Fibroblast of gingiva (primary cell): Measurements from ENCODE around the gene IDH3G.

ENCODE experiments used
- DNase-seq: peaks from one replicate; pipeline ENCODE4 v3.0.0-alpha.2; 2011; ENCODE audit warnings: low read depth

Gene IDH3G

GRCh38 chrX:153791104-153791852 is 2.9 kb downstream of the IDH3G start:
- DNase-seq: no peak

DNA sequence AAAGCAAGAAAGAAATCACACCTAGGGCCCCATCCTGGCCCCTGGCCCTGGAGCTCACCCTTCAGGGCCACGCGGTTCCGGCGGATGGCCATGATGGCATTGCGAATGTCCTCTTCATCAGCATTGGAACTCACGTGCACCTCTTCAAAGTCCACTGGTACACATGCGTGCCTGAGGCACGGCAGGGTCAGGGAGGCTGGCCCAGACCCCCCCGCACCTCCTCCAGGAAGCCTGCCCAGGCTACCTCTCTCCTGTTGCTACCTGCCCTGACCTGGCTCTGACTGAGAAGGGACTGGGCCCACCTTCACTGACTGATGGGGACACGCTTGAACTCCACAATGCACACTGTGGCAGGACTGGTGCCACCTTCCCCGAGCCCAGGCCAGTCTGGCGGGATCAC is 4.5 kb downstream of the IDH3G start:
- no peak for DNase-seq

DNA sequence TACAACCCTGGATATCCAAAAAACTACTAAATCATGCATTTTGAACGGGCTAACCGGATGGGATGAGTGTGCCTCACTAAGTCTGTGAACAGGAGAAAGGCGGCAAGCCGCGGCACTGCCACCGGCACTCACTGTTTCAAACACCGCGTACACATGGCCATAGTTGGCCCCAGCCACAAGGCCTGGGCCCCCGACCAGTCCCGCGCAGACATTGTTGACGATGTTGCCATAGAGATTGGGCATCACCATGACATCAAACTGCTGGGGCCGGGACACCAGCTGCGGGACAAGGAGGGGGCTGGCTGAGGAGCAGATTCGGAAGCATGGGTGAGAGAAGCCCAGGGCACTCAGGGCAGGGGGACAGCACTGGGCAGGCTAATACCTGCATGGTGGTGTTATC is 7.5 kb downstream of the IDH3G start:
- DNase-seq: no peak

- DNase-seq: no peak
Measured at GRCh38 chrX:153784325-153784967, 9.7 kb downstream of the IDH3G start.

DNA sequence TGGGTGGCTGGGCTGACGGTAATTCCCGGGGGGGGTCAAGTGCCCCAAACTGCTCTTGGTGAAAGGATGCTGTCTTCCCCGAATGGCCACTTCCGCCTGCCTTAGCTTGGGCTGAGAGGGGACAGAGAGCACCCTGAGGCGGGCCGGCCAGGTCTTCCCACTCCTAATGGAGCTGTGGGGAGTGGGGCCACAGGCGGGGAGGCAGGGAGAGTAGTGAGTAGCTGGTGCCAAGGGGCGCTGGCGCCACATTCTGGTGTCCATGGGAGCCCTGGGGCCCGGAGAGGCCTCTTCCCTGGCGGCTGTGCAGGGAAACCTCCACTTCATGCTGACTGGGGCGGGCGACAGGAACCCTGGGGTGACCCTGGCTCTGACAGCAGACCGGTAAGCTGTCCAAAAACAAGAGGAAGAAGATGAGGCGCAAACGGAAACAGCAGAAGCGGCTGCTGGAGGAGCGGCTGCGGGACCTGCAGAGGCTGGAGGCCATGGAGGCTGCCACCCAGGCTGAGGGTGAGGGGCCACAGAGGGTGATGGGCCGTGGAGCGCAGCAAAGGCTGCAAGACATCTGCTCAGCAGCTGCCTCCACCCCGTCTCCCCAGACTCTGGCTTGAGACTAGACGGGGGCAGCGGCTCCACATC is 10.7 kb downstream of the IDH3G start:
- no peak for DNase-seq

DNA sequence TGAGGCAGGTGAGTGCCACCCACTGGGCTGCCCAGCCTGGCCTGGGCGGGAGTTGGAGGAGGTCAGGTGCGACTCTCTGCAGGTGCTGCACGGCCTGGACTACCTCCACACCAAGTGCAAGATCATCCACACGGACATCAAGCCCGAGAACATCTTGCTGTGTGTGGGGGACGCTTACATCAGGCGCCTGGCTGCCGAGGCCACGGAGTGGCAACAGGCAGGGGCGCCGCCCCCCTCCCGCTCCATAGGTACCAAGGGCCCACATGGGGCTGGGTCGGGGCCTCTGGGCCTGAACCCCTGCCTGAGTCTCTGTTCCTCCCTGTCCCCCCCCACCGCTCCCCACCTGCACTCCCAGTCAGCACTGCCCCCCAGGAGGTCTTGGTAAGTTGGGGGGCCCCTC is 11.3 kb downstream of the IDH3G start:
- DNase-seq: no peak

- DNase-seq: no peak
Measured at GRCh38 chrX:153782313-153782712, 11.9 kb downstream of the IDH3G start.

DNA sequence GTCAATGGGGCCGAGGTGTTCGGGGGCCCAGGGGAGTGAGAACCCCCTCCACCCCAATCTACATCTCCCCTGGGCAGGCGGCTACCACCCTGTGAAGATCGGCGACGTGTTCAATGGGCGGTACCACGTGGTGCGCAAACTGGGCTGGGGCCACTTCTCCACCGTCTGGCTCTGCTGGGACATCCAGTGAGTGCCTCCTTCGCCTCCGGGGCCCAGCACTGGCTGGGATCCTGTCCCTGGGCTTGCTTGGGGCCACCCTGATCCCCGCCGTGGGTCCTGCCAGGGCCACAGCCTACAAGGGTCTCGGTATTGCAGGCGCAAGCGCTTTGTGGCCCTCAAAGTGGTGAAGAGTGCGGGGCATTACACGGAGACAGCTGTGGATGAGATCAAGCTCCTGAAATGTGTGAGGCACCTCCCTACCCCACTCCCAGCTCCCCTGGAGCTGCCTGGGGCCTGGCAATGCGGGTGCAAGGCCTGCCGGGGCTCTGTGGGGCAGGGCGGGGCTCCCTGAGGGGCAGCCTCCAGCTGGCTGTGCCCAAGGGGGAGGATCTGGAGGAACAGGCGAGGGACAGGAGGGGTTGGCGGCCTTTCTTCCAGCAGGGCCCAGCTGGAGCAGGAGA is 12.6 kb downstream of the IDH3G start:
- DNase-seq: no peak

GRCh38 chrX:153780678-153781427 is 13.3 kb downstream of the IDH3G start, which contains the start of gene SRPK3:
Gene SRPK3, plus strand, starts transcription at chrX:153781041. Its CDS starts 46 bp downstream, at chrX:153781087.
- no peak for DNase-seq

- DNase-seq: no peak
Measured at GRCh38 chrX:153779891-153780677, 14.1 kb downstream of the IDH3G start.

GRCh38 chrX:153778684-153779101 is 15.5 kb downstream of the IDH3G start:
- DNase-seq: no peak

GRCh38 chrX:153778181-153778580 is 16.0 kb downstream of the IDH3G start:
- no peak for DNase-seq

DNA sequence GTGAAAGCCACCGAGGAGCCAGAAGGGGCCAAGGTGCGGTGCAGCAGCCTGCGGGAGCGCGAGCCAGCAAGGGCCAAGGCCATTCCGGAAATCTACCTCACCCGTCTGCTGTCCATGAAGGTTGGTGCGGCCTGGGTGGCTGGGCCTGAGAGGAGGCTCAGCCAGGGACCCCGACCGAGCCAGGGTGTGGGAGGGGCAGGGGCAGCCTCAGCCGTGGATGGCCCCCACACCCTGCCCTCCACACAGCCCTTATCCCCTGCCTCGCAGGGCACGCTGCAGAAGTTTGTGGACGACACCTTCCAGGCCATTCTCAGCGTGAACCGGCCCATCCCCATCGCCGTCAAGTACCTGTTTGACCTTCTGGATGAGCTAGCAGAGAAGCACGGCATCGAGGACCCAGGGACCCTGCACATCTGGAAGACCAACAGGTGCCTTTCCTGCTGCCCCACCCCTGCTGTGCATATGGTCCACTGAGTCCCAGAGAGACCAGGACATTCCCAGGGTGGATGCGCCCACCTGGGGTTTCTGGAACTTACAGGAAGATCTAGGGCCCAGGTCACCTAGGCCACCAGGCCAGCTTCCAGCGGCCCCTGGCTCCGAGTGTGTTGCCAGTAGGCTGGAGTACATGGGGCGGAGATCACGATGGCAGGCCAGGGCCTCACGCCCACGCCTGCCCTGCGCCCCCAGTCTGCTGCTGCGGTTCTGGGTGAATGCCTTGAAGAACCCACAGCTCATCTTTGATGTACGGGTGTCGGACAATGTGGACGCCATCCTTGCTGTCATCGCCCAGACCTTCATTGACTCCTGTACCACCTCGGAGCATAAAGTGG is 16.7 kb downstream of the IDH3G start:
- DNase-seq: no peak

DNA sequence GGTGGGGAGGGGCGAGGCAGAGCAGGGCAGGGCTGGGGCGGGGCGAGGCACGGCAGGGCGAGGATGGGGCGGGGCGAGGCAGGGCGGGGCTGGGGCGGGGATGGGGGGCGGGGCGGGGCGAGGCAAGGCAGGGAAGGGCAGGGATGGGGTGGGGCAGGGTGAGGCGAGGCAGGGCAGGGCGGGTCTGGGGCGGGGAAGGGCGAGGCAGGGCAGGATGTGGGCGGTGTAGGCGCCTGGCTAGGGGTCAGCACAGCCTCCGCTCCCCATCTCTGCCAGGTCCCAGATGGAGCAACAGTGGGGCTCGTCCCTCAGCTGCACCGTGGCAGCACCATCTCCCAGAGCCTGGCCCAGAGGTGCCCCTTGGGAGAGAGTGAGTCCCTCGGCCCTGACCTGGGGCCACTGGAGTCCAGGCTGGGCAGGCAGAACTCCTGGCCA is 17.5 kb downstream of the IDH3G start:
- DNase-seq: no peak

DNA sequence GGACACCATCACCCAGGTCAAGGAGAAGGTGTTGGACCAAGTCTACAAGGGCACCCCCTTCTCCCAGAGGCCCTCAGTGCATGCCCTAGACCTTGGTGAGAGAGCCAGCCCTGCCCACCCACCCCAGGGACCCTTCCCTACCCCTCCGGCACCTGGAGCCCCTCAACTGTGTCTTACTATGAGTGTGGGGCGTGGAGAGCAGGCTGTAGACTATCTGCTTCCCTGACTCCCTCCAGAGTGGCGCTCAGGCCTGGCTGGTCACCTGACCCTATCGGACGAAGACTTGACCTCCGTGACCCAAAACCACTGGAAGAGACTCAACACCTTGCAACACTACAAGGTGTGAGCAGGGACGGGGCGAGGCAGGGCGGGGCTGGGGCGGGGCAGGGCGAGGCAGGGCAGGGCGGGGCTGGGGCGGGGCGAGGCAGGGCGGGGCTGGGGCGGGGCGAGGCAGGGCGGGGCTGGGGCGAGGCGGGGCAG is 18.0 kb downstream of the IDH3G start:
- DNase-seq: no peak

DNA sequence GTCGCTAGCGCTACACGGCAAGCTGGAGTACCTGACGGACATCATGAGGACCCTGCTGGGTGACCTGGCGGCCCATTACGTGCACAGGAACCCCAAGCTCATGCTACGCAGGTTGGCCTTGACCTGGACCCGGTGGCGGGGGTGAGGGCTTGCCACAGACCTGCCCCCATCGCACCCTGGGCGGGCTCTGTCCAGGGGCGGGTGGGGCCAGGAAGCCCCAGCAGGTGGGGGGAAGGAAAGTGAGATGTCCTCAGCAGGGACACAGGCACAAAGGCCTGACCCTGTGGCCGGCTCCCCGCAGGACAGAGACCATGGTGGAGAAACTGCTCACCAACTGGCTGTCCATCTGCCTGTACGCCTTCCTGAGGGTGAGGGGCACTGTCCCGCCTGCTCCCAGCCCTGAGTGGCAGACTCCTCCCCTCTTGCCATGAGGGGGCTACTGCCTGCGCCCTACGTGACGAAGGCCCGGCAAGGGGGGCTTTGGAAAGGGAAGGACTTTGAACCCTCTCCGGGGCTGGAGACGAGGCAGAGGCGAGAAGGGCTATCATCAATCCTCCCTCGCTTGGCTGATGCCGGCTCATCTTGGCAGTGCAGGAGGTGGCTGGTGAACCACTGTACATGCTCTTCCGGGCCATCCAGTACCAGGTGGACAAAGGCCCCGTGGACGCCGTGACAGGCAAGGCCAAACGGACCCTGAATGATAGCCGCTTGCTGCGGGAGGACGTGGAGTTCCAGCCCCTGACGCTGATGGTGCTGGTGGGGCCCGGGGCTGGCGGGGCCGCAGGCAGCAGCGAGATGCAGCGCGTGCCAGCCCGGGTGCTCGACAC is 18.7 kb downstream of the IDH3G start:
- DNase-seq: no peak

- DNase-seq: no peak
Measured at GRCh38 chrX:153774576-153775292, 19.4 kb downstream of the IDH3G start.

DNA sequence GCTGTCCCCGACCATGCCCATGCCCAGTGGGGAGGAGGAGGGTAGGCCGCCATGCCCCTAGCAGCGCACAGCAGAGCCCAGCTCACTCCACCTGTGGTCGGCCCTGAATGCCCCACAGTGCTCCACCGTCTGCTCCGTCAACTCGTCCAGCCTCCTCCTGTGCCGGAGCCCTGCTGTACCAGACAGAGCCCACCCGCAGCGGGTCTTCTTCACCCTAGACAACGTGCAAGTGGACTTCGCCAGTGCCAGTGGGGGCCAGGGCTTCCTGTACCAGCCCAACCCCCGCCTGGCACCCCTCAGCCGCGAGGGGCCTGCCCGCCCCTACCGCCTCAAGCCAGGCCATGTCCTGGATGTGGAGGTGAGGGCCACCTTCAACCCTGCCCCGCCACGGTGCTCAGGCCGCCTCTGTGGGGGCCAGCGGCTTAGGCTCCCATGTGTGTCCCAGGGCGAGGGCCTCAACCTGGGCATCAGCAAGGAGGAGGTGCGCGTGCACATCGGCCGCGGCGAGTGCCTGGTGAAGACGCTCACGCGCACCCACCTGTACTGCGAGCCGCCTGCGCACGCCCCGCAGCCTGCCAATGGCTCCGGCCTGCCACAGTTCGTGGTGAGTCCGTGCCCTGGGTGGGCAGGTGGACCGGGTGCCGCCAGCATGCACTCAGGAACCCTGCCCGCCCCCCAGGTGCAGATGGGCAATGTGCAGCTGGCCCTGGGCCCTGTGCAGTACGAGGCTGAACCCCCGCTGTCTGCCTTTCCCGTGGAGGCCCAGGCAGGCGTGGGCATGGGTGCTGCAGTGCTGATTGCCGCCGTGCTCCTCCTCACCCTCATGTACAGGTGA is 20.2 kb downstream of the IDH3G start:
- DNase-seq: no peak
